Gastrocnemius medialis (tissue), 4 donors: ENCODE measurements around the gene RBM33.

Experiments
- CTCF ChIP-seq, 5 experiments: fragments of 450-650 bp in 3 of 5; fragments of 200-600 bp in 2 of 5; sonication (generic) in 2 of 5; IDR thresholded peaks in 4 of 5; conservative IDR thresholded peaks in 1 of 5; 1 replicate in 4 of 5; 2 replicates in 1 of 5; pipeline ENCODE4 v1.5.1; 2016 to 2019; ENCODE audit warnings: antibody characterized with exemption in 5 of 5, mild to moderate bottlenecking in 3 of 5, moderate library complexity in 3 of 5
- POLR2A ChIP-seq, 2 donors: fragments of 450-650 bp; IDR thresholded peaks; one replicate each; pipeline ENCODE4 v1.6.1; 2017; ENCODE audit warnings: antibody characterized with exemption in 2 of 2, mild to moderate bottlenecking in 2 of 2, moderate library complexity in 2 of 2

GRCh38 chr7:155800741-155801267 is 156.3 kb downstream of the RBM33 start:
- TF ChIP-seq CTCF (IDR thresholded peaks at IDR 0.05 in 4 of 5, conservative IDR thresholded peaks at IDR 0.05 in 1 of 5) (no peak), POLR2A (IDR thresholded peaks at IDR 0.05) (no peak)
